Loucy (cell line): ENCODE results near the gene TUT7.

Source experiments
- H2AFZ ChIP-seq: fragments of 200-600 bp; sonication (generic); 2 replicates; pipeline ENCODE4 v1.6.0; 2016; ENCODE audit warnings: antibody characterized with exemption, mild to moderate bottlenecking, low read length, moderate library complexity
- H3F3A ChIP-seq: fragments of 200-600 bp; 2 replicates; pipeline ENCODE4 v1.6.0; 2016; ENCODE audit warnings: antibody characterized with exemption, low read depth, mild to moderate bottlenecking
- H3K27me3 ChIP-seq: fragments of 200-600 bp; sonication (generic); 2 replicates; pipeline ENCODE4 v1.6.1; 2014; ENCODE audit warnings: low read length, mild to moderate bottlenecking; ENCODE audit not compliant: insufficient read depth, poor library complexity, severe bottlenecking
- H3K36me3 ChIP-seq: fragments of 200-600 bp; sonication (generic); 2 replicates; pipeline ENCODE4 v1.6.1; 2016; ENCODE audit warnings: low read length; ENCODE audit not compliant: insufficient read depth
- H3K4me1 ChIP-seq: fragments of 200-600 bp; sonication (generic); 2 replicates; pipeline ENCODE4 v1.5.1; 2014; ENCODE audit warnings: low read length, mild to moderate bottlenecking; ENCODE audit not compliant: insufficient read depth, poor library complexity, severe bottlenecking
- H3K4me2 ChIP-seq: fragments of 200-600 bp; sonication (generic); 2 replicates; pipeline ENCODE4 v1.6.0; 2014; ENCODE audit warnings: antibody characterized with exemption, low read length, low read depth, mild to moderate bottlenecking; ENCODE audit not compliant: poor library complexity, severe bottlenecking
- H3K4me3 ChIP-seq: fragments of 200-600 bp; sonication (generic); 2 replicates; pipeline ENCODE4 v1.5.1; 2014; ENCODE audit warnings: low read length, mild to moderate bottlenecking, mixed read lengths; ENCODE audit not compliant: poor library complexity, severe bottlenecking
- H3K79me2 ChIP-seq: fragments of 200-600 bp; sonication (generic); 2 replicates; pipeline ENCODE4 v1.6.1; 2014; ENCODE audit warnings: low read length; ENCODE audit not compliant: insufficient read depth
- H3K9ac ChIP-seq: fragments of 200-600 bp; sonication (generic); 2 replicates; pipeline ENCODE4 v1.6.0; 2014; ENCODE audit warnings: mild to moderate bottlenecking, low read depth, low read length, moderate library complexity; ENCODE audit not compliant: poor library complexity, severe bottlenecking
- H3K9me2 ChIP-seq: fragments of 200-600 bp; sonication (generic); replicated peaks from 2 replicates; pipeline ENCODE4 v1.6.1; 2016; ENCODE audit warnings: low read depth, low read length, mixed read lengths
- H3K9me3 ChIP-seq: fragments of 200-600 bp; sonication (generic); 2 replicates; pipeline ENCODE4 v1.6.1; 2014; ENCODE audit warnings: mild to moderate bottlenecking, antibody characterized with exemption, low read length, low read depth; ENCODE audit not compliant: insufficient read depth
- H4K20me1 ChIP-seq: fragments of 200-600 bp; sonication (generic); 2 replicates; pipeline ENCODE4 v1.6.0; 2014; ENCODE audit warnings: antibody characterized with exemption, low read length, mild to moderate bottlenecking; ENCODE audit not compliant: insufficient read depth, poor library complexity, severe bottlenecking
- CTCF ChIP-seq: fragments of 200-600 bp; sonication (generic); conservative IDR thresholded peaks from 2 replicates; pipeline ENCODE4 v1.5.1; 2014; ENCODE audit warnings: mild to moderate bottlenecking, antibody characterized with exemption, low read length
- EZH2phosphoT487 ChIP-seq: fragments of 200-600 bp; IDR thresholded peaks from 2 replicates; pipeline ENCODE4 v1.6.1; 2018; ENCODE audit warnings: antibody characterized with exemption, mild to moderate bottlenecking, moderate library complexity, borderline replicate concordance

Gene TUT7

GRCh38 chr9:86280580-86280979, 73.6 kb downstream of the TUT7 start:
- peak overlapping the region; percentile 96 for H3K4me2 ChIP-seq
- H3K9me2 ChIP-seq = no peaks in the 10 kb centered on the region
- TF ChIP-seq CTCF (no peak), EZH2phosphoT487 (no peak)
- H3K4me3 ChIP-seq = peak overlapping the region; percentile 85
- no peaks in the 10 kb centered on the region for H3K27me3 ChIP-seq
- peak overlapping the region; percentile 87 for H3K9ac ChIP-seq
- H2AFZ ChIP-seq = no peak overlapping the region
- H3F3A ChIP-seq = no peaks in the 10 kb centered on the region
- peaks cover 26% of the 10 kb centered on the region for H4K20me1 ChIP-seq
- peaks cover 31% of the 10 kb centered on the region for H3K4me1 ChIP-seq
- no peaks in the 10 kb centered on the region for H3K9me3 ChIP-seq
- H3K79me2 ChIP-seq = peaks cover 50% of the 10 kb centered on the region
- no peaks in the 10 kb centered on the region for H3K36me3 ChIP-seq

- Histone ChIP-seq H3K4me1 (peaks cover 31% of the 10 kb centered on the region), H3K4me2 (peak overlapping the region; percentile 96)
- no peak for TF ChIP-seq CTCF
- TF ChIP-seq EZH2phosphoT487 = no peak
These were observed 74.4 kb downstream of the TUT7 start for GRCh38 chr9:86279839-86280238.

GRCh38 chr9:86277072-86277471, 77.1 kb downstream of the TUT7 start:
- Histone ChIP-seq H4K20me1 (peaks cover 28% of the 10 kb centered on the region), H3K79me2 (peaks cover 56% of the 10 kb centered on the region), H3K36me3 (peaks cover 14% of the 10 kb centered on the region), H3K4me1 (peaks cover 27% of the 10 kb centered on the region), H3F3A (no peaks in the 10 kb centered on the region), H3K27me3 (no peaks in the 10 kb centered on the region), H2AFZ (no peak overlapping the region), H3K4me2 (peak overlapping the region; percentile 39), H3K9me2 (no peaks in the 10 kb centered on the region), H3K4me3 (no peak overlapping the region), H3K9me3 (no peaks in the 10 kb centered on the region), H3K9ac (no peak overlapping the region)
- TF ChIP-seq CTCF (no peak), EZH2phosphoT487 (no peak)

More at GRCh38 chr9:86279839-86280238, 74.4 kb downstream of the TUT7 start:
- H3K4me3 ChIP-seq = peak overlapping the region; percentile 85
- H3K79me2 ChIP-seq = peaks cover 52% of the 10 kb centered on the region
- H4K20me1 ChIP-seq = peaks cover 28% of the 10 kb centered on the region
- no peak overlapping the region for H2AFZ ChIP-seq
- no peaks in the 10 kb centered on the region for H3K9me3 ChIP-seq
- no peaks in the 10 kb centered on the region for H3F3A ChIP-seq
- H3K9ac ChIP-seq = no peak overlapping the region
- no peaks in the 10 kb centered on the region for H3K36me3 ChIP-seq
- H3K9me2 ChIP-seq = no peaks in the 10 kb centered on the region
- no peaks in the 10 kb centered on the region for H3K27me3 ChIP-seq
